GM19025 (cell line): ENCODE results near the gene COL6A1.

Experiments
- ATAC-seq: cut with Tn5 transposase; IDR thresholded peaks from one replicate; pipeline ENCODE4 v1.9.1; 2021; ENCODE audit warnings: mild to moderate bottlenecking, low read depth, moderate library complexity; ENCODE audit not compliant: unreplicated experiment

The COL6A1 gene, protein sequence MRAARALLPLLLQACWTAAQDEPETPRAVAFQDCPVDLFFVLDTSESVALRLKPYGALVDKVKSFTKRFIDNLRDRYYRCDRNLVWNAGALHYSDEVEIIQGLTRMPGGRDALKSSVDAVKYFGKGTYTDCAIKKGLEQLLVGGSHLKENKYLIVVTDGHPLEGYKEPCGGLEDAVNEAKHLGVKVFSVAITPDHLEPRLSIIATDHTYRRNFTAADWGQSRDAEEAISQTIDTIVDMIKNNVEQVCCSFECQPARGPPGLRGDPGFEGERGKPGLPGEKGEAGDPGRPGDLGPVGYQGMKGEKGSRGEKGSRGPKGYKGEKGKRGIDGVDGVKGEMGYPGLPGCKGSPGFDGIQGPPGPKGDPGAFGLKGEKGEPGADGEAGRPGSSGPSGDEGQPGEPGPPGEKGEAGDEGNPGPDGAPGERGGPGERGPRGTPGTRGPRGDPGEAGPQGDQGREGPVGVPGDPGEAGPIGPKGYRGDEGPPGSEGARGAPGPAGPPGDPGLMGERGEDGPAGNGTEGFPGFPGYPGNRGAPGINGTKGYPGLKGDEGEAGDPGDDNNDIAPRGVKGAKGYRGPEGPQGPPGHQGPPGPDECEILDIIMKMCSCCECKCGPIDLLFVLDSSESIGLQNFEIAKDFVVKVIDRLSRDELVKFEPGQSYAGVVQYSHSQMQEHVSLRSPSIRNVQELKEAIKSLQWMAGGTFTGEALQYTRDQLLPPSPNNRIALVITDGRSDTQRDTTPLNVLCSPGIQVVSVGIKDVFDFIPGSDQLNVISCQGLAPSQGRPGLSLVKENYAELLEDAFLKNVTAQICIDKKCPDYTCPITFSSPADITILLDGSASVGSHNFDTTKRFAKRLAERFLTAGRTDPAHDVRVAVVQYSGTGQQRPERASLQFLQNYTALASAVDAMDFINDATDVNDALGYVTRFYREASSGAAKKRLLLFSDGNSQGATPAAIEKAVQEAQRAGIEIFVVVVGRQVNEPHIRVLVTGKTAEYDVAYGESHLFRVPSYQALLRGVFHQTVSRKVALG

GRCh38 chr21:45981151-45982091, at the start of gene COL6A1:
Gene COL6A1, plus strand, starts transcription at chr21:45981770. Its CDS starts 81 bp downstream, at chr21:45981851.
- ATAC-seq = no peak

- ATAC-seq = no peak
These were observed 48.6 kb upstream of the COL6A1 start for GRCh38 chr21:45932922-45933502.

DNA sequence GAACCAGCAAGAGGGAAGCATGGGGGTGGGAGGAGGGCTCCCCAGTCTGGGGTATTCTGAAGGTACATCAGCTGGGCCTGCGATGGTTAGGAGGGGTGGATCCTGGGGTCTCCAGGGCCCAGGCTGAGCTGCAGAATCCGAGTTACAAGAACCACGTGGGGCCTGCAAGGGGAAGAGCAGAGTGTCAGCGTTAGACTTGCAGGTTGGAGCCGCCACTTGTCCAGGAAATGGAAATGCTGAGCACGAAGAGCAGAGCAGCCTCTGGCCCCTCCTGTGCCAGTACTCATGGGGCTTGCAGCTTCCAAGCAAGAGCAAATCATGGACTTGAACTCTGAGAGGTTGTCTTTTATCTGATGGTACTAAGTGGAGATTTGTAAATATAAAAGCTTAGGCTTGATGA, 47.5 kb upstream of the COL6A1 start:
- ATAC-seq = no peak

- no peak for ATAC-seq
These were observed 47.0 kb upstream of the COL6A1 start for GRCh38 chr21:45934554-45934953.

GRCh38 chr21:45935628-45936027, 45.9 kb upstream of the COL6A1 start:
- no peak for ATAC-seq

- no peak for ATAC-seq
These were observed 43.7 kb upstream of the COL6A1 start for GRCh38 chr21:45937721-45938452.

- ATAC-seq = no peak
These were observed 43.2 kb upstream of the COL6A1 start for GRCh38 chr21:45938453-45938755.

- ATAC-seq = no peak
These were observed 42.6 kb upstream of the COL6A1 start for GRCh38 chr21:45938811-45939520.

- ATAC-seq = no peak
These were observed 42.0 kb upstream of the COL6A1 start for GRCh38 chr21:45939521-45940045.

- ATAC-seq = no peak
These were observed 41.5 kb upstream of the COL6A1 start for GRCh38 chr21:45940091-45940490.

DNA sequence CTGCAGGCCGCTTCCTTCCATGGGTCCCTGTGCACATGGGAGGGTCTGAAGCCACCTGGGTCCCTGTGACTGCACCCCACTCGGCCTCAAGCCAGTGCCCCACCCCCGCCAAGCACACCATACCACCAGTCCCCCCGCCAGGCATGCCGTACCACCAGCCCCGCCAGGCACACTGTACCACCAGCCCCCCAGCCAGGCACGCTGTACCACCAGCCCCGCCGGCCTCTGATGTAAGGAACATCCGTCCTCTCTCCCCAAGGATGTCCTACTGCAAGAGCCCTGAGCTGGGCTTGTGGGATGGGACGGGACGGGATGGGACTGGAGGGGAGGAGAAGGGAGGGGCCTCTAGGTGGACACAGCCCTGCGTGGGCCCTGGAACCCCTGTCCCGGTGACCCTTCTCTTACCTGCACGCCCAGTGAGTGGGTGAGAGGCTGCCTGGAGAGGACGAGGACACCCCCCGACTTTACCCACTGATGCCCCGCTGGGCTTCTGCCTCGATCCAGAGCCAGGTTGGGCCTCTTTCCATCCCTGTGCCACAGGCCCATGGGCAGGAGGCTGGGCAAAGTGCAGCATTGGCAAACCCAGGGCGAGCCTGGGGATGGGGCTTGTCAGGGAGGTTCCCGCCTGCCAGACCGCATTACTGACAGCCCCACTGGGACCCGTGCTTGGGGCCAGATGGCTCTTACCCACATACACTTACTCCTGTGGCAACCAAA, 40.8 kb upstream of the COL6A1 start:
- no peak for ATAC-seq

- no peak for ATAC-seq
These were observed 40.2 kb upstream of the COL6A1 start for GRCh38 chr21:45941338-45941710.

- no peak for ATAC-seq
These were observed 39.6 kb upstream of the COL6A1 start for GRCh38 chr21:45941717-45942546.

GRCh38 chr21:45942755-45943629, 38.6 kb upstream of the COL6A1 start:
- no peak for ATAC-seq

DNA sequence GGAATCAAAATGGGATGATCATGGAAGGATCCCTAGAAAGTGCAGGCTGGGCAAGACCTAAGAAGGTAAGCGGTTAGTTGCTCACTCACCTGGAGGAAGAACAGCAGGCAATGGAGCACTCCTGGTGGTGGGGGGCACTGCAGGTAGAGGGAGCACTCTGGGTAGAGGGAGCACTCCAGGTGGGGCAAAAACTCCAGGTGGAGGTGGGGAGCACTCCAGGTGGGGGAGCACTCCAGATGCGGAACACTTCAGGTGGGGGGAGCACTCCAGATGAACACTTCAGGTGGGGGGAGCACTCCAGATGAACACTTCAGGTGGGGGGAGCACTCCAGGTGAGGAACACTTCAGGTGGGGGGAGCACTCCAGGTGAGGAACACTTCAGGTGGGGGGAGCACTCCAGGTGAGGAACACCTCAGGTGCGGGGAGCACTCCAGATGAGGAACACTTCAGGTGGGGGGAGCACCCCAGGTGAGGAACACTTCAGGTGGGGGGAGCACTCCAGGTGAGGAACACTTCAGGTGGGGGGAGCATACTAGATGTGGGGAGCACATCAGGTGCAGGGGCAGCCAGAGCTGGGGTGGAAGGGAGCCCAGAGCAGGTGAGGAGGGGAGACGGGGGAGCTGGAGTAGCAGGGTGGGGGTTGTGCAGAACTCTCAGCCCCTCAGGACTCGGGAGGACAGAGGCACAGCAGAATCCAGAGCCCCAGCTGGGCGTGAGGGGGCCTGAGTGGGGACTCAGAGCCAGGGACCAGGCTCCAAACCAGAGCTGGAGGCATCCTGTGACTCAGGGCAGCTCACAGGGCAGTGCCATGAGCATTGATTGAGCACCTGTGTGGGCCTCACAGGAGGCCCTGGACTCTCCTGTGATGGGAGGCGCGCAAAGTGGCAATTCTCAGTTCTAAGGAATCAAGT, 37.7 kb upstream of the COL6A1 start:
- ATAC-seq = no peak
